Activated naive CD4-positive, alpha-beta T cell treated with anti-CD3 and anti-CD28 coated beads, Interleukin-2, amount 50 U/mL, for 72 hours (primary cell): ENCODE data around the gene PSMA3. TPM values are rescaled to one million over a fixed set of nuclear protein-coding genes. Genes with fewer than 3 reads are reported as not detected.

Experiments used
- ATAC-seq, 2 donors: fragments of 150-1000 bp; cut with Tn5 transposase; 2 replicates each; pipeline ENCODE4 v1.10.0; 2021; ENCODE audit warnings: mild to moderate bottlenecking in 2 of 2, moderate library complexity in 2 of 2
- DNase-seq, 2 donors: peaks; one replicate each; pipeline ENCODE4 v3.0.0; 2021 to 2022; ENCODE audit warnings: low spot score in 2 of 2
- H3K27ac Mint-ChIP-seq, 2 donors: one replicate each; pipeline ENCODE4 v1.8.0; 2022; ENCODE audit warnings: mild to moderate bottlenecking in 2 of 2, mixed read lengths in 2 of 2
- H3K36me3 Mint-ChIP-seq, 2 donors: one replicate each; pipeline ENCODE4 v1.8.0; 2022; ENCODE audit warnings: mixed read lengths in 2 of 2
- H3K9me3 Mint-ChIP-seq, 2 donors: one replicate each; pipeline ENCODE4 v1.8.0; 2022; ENCODE audit warnings: mixed read lengths in 2 of 2
- total RNA-seq, 2 donors: library from RNA; stranded (reverse); gene quantifications; one replicate each; pipeline ENCODE4 v1.2.3, GENCODE V29; 2022

Gene PSMA3
- total RNA-seq, 2 donors from 2014 or later, result 252 to 310 TPM

DNA sequence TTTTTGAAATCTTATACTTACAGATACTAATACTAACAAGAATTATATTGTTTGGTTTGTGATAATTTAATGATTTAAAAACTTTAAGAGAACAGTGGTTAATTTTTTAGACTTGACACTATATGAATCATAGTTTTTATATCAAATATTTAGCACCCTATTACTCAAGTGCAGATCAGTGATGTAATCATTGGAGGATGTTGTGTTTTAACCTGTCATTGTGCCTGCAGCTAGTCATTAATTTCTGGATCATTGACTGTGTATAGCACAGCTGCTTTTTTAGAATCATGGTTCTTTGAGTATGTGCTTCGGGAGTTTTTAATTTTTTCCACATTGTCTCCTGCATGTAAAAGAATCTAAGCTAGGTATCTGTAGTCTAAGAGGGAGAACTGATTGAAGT is 71.0 kb downstream of the PSMA3 start:
- no peak for ATAC-seq
- Mint-ChIP-seq H3K27ac (no peak overlapping the region), H3K36me3 (peaks cover 0 to 6% of the 10 kb centered on the region in 2 donors), H3K9me3 (no peaks in the 10 kb centered on the region)
- DNase-seq, result no peak

Other genes with a start within 250 kb of the PSMA3 start
- gene ARMH4, start 92.6 kb upstream of the PSMA3 start, total RNA-seq, result under 1 TPM in 1 of 2 donors, not detected in 1; 0.14 TPM
- 10 to 100 TPM; 22.4 to 37.4 TPM for gene ACTR10, start 44.7 kb upstream of the PSMA3 start, total RNA-seq
- gene ARID4A, start 53.7 kb downstream of the PSMA3 start, total RNA-seq, result 10 to 100 TPM; 27.3 to 30.4 TPM
- not detected for gene TOMM20L, start 151.1 kb downstream of the PSMA3 start, total RNA-seq
- 10 to 100 TPM; 27.8 to 65.0 TPM for gene TIMM9, start 182.7 kb downstream of the PSMA3 start, total RNA-seq
- gene KIAA0586, start 182.9 kb downstream of the PSMA3 start, total RNA-seq, result 10 to 100 TPM; 37.3 to 47.2 TPM